Nephron progenitor cell (in vitro differentiated cells): ENCODE results near the gene SKOR1.

Experiments used
- DNase-seq: peaks from one replicate; pipeline ENCODE4 v3.0.0; 2021
- H3K27ac Mint-ChIP-seq: 2 replicates; pipeline ENCODE4 v1.8.0; 2021; ENCODE audit warnings: mild to moderate bottlenecking, moderate library complexity, mixed read lengths
- H3K27me3 Mint-ChIP-seq: 2 replicates; pipeline ENCODE4 v1.8.0; 2021; ENCODE audit warnings: mild to moderate bottlenecking, low read depth, mixed read lengths; ENCODE audit not compliant: poor library complexity
- H3K36me3 Mint-ChIP-seq: 2 replicates; pipeline ENCODE4 v1.8.0; 2021; ENCODE audit warnings: low read depth, mixed read lengths
- H3K4me1 Mint-ChIP-seq: 2 replicates; pipeline ENCODE4 v1.8.0; 2021; ENCODE audit warnings: mixed read lengths
- H3K4me3 Mint-ChIP-seq: 2 replicates; pipeline ENCODE4 v1.8.0; 2021; ENCODE audit warnings: mild to moderate bottlenecking, moderate library complexity, mixed read lengths
- H3K9me3 Mint-ChIP-seq: 2 replicates; pipeline ENCODE4 v1.8.0; 2021; ENCODE audit warnings: mild to moderate bottlenecking, moderate library complexity, mixed read lengths
- TF ChIP-seq, protein P1 (sequence below): fragments of 200-600 bp; sonication (generic); IDR thresholded peaks from 2 replicates; pipeline ENCODE4 v1.5.0; 2021; ENCODE audit warnings: antibody characterized with exemption

Gene SKOR1

GRCh38 chr15:67865331-67865730 is 40.0 kb downstream of the SKOR1 start:
- Mint-ChIP-seq H3K27ac (no peak overlapping the region), H3K4me1 (peaks cover 18% of the 10 kb centered on the region), H3K36me3 (no peaks in the 10 kb centered on the region), H3K27me3 (peaks cover 13% of the 10 kb centered on the region), H3K4me3 (no peak overlapping the region), H3K9me3 (peaks cover 11% of the 10 kb centered on the region)
- TF ChIP-seq, protein P1, sequence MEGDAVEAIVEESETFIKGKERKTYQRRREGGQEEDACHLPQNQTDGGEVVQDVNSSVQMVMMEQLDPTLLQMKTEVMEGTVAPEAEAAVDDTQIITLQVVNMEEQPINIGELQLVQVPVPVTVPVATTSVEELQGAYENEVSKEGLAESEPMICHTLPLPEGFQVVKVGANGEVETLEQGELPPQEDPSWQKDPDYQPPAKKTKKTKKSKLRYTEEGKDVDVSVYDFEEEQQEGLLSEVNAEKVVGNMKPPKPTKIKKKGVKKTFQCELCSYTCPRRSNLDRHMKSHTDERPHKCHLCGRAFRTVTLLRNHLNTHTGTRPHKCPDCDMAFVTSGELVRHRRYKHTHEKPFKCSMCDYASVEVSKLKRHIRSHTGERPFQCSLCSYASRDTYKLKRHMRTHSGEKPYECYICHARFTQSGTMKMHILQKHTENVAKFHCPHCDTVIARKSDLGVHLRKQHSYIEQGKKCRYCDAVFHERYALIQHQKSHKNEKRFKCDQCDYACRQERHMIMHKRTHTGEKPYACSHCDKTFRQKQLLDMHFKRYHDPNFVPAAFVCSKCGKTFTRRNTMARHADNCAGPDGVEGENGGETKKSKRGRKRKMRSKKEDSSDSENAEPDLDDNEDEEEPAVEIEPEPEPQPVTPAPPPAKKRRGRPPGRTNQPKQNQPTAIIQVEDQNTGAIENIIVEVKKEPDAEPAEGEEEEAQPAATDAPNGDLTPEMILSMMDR: no peak
- no peak for DNase-seq

GRCh38 chr15:67865766-67866165 is 40.5 kb downstream of the SKOR1 start:
- no peak overlapping the region for H3K27ac Mint-ChIP-seq
- TF ChIP-seq, protein P1: no peak
- H3K36me3 Mint-ChIP-seq: no peaks in the 10 kb centered on the region
- no peak overlapping the region for H3K4me3 Mint-ChIP-seq
- DNase-seq: no peak
- peaks cover 16% of the 10 kb centered on the region for H3K9me3 Mint-ChIP-seq
- peaks cover 13% of the 10 kb centered on the region for H3K27me3 Mint-ChIP-seq
- H3K4me1 Mint-ChIP-seq: peaks cover 14% of the 10 kb centered on the region

GRCh38 chr15:67869701-67870100 is 44.4 kb downstream of the SKOR1 start:
- peaks cover 4% of the 10 kb centered on the region for H3K4me1 Mint-ChIP-seq
- H3K9me3 Mint-ChIP-seq: peaks cover 51% of the 10 kb centered on the region
- DNase-seq: no peak
- TF ChIP-seq, protein P1: no peak
- H3K4me3 Mint-ChIP-seq: no peak overlapping the region
- peaks cover 25% of the 10 kb centered on the region for H3K27me3 Mint-ChIP-seq
- no peak overlapping the region for H3K27ac Mint-ChIP-seq
- peaks cover 5% of the 10 kb centered on the region for H3K36me3 Mint-ChIP-seq

GRCh38 chr15:67870868-67871408 is 45.6 kb downstream of the SKOR1 start:
- Mint-ChIP-seq H3K4me1 (peaks cover 1% of the 10 kb centered on the region), H3K9me3 (peaks cover 51% of the 10 kb centered on the region), H3K36me3 (peaks cover 5% of the 10 kb centered on the region), H3K27ac (no peak overlapping the region), H3K27me3 (peaks cover 25% of the 10 kb centered on the region), H3K4me3 (no peak overlapping the region)
- TF ChIP-seq, protein P1: no peak
- no peak for DNase-seq

DNA sequence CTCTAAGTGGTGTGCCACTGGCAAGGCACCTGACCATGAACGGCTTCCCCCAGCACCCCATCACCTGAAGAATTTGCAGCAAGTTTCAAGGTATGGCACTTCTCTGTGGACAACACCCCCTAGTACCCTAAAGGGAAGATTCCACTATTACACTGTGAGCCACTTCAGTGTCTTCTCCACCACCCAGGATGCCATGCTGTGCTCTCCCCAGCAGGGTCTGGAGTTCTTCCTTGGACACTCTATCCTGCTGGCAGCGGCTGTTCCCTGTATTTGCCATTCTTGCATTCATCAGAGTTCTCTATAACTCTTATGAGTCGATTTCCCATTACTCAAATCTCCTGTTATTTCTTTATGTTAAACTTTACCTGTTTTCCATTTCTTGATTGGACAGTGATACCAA is 48.5 kb downstream of the SKOR1 start:
- no peak for DNase-seq
- peaks cover 4% of the 10 kb centered on the region for H3K4me1 Mint-ChIP-seq
- peaks cover 51% of the 10 kb centered on the region for H3K9me3 Mint-ChIP-seq
- TF ChIP-seq, protein P1: no peak
- peaks cover 18% of the 10 kb centered on the region for H3K27me3 Mint-ChIP-seq
- no peak overlapping the region for H3K4me3 Mint-ChIP-seq
- H3K36me3 Mint-ChIP-seq: peaks cover 5% of the 10 kb centered on the region
- no peak overlapping the region for H3K27ac Mint-ChIP-seq

- Mint-ChIP-seq H3K27me3 (peaks cover 12% of the 10 kb centered on the region), H3K27ac (no peak overlapping the region), H3K36me3 (no peaks in the 10 kb centered on the region), H3K9me3 (peaks cover 8% of the 10 kb centered on the region), H3K4me1 (peaks cover 45% of the 10 kb centered on the region), H3K4me3 (no peak overlapping the region)
- TF ChIP-seq, protein P1: no peak
- no peak for DNase-seq
These were observed 53.5 kb downstream of the SKOR1 start for GRCh38 chr15:67878712-67879206.
